Activated naive CD8-positive, alpha-beta T cell treated with anti-CD3 and anti-CD28 coated beads, Interleukin-2, amount 50 U/mL, for 24 hours (primary cell): ENCODE data around the gene LTBP1.

Experiments used
- ATAC-seq: fragments of 150-1000 bp; cut with Tn5 transposase; one replicate; pipeline ENCODE4 v1.10.0; 2021
- DNase-seq: peaks from one replicate; pipeline ENCODE4 v3.0.0; 2021
- H3K27ac Mint-ChIP-seq: one replicate; pipeline ENCODE4 v1.8.0; 2021; ENCODE audit warnings: mild to moderate bottlenecking, mixed read lengths
- H3K27me3 Mint-ChIP-seq: one replicate; pipeline ENCODE4 v1.8.0; 2021; ENCODE audit warnings: mixed read lengths
- H3K36me3 Mint-ChIP-seq: one replicate; pipeline ENCODE4 v1.8.0; 2021; ENCODE audit warnings: low read depth, mixed read lengths
- H3K4me1 Mint-ChIP-seq: one replicate; pipeline ENCODE4 v1.8.0; 2021; ENCODE audit warnings: mixed read lengths
- H3K4me3 Mint-ChIP-seq: one replicate; pipeline ENCODE4 v1.8.0; 2021; ENCODE audit warnings: mild to moderate bottlenecking, moderate library complexity, mixed read lengths
- H3K9me3 Mint-ChIP-seq: one replicate; pipeline ENCODE4 v1.8.0; 2021; ENCODE audit warnings: mixed read lengths

LTBP1 gene

DNA sequence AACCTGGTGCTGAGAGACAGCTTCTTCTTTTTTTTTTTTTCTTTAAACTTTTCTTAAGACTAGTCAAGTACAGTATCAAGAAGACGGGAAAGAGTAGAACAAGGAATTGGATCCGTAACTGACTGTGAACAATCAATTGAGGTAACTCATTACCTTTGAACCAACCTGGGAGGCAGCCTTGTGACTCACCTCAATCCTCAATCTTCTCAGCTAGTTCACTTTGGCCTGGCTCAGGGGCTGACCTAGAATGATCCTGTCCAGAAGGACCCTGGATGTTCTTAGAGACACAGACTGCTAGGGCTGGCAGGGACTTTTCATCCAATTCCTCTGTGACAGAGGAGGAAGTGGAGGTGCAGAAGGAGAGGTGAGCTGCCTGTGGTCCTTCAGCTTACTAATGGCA, 1.5 kb upstream of the LTBP1 start:
- H3K27ac Mint-ChIP-seq, result no peak overlapping the region
- no peaks in the 10 kb centered on the region for H3K36me3 Mint-ChIP-seq
- H3K27me3 Mint-ChIP-seq, result peaks cover 35% of the 10 kb centered on the region
- no peak for ATAC-seq
- no peaks in the 10 kb centered on the region for H3K9me3 Mint-ChIP-seq
- DNase-seq, result no peak
- peaks cover 4% of the 10 kb centered on the region for H3K4me1 Mint-ChIP-seq
- H3K4me3 Mint-ChIP-seq, result no peak overlapping the region

DNA sequence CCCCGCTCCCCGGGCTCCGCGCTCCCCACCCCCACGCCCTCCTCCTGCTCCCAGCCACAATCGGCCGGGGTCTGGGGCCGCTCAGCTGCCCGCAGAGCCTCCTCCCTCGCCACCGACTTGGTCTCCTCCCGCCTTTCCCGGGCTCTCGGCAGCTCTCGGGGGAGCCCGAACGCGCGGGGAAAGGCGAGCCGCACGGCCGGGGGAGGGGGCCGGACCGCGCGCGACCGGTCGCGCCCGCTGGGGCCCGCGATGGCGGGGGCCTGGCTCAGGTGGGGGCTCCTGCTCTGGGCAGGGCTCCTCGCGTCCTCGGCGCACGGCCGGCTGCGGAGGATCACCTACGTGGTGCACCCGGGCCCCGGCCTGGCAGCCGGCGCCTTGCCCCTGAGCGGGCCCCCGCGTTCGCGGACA, 327 bp downstream of the LTBP1 start:
- H3K9me3 Mint-ChIP-seq, result no peaks in the 10 kb centered on the region
- ATAC-seq (peak; percentile 11), DNase-seq (peak; percentile 4)
- peaks cover 39% of the 10 kb centered on the region for H3K27me3 Mint-ChIP-seq
- no peak overlapping the region for H3K4me3 Mint-ChIP-seq
- peaks cover 11% of the 10 kb centered on the region for H3K4me1 Mint-ChIP-seq
- no peaks in the 10 kb centered on the region for H3K36me3 Mint-ChIP-seq
- no peak overlapping the region for H3K27ac Mint-ChIP-seq

DNA sequence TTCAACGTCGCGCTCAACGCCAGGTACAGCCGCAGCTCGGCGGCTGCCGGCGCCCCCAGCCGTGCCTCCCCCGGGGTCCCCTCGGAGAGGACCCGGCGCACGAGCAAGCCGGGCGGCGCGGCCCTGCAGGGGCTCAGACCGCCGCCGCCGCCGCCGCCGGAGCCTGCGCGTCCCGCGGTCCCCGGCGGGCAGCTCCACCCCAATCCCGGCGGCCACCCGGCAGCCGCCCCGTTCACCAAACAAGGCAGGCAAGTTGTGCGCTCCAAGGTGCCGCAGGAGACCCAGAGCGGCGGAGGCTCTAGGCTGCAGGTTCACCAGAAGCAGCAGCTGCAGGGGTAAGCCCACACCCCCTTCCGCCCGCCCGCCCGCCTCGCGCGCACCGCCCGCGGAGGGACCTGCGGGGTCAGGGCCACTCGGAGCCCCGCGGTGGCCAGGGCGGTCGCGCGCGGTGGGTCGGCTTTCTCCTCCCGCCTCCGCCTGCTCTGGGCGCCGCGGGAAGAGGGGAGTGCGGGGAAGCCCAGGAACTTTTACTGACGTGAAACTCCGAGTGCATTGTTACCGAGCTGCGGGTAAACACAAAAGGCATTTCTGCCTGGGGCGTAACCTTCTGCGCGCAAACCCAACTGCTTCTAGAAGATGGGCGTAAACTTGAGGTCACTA, 861 bp downstream of the LTBP1 start:
- Mint-ChIP-seq H3K36me3 (no peaks in the 10 kb centered on the region), H3K27ac (no peak overlapping the region), H3K4me1 (peaks cover 11% of the 10 kb centered on the region), H3K27me3 (peaks cover 39% of the 10 kb centered on the region), H3K9me3 (no peaks in the 10 kb centered on the region), H3K4me3 (peak overlapping the region; percentile 55)
- ATAC-seq (peak; percentile 15), DNase-seq (peak; percentile 18)

DNA sequence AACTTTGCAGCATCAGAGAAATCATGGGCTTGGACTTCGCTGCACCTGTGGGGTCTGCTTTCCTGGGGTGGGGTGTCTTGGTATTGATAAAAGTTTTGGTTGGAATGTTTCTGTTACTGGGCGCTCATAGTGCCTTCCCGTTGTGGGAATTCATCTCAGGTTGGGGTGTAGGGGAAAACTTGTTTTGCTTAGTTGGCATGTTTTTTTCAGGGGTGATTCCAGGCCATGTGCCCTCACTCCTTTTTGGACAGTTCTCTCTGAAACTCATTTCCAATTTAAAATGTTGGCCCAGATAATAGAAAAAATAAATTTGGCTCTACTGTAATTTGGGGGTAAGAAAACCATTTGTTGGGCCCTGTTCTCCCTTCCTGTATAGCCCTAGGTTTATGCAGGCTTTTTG, 1.5 kb downstream of the LTBP1 start:
- Mint-ChIP-seq H3K9me3 (no peaks in the 10 kb centered on the region), H3K27ac (no peak overlapping the region), H3K36me3 (no peaks in the 10 kb centered on the region), H3K27me3 (peaks cover 37% of the 10 kb centered on the region), H3K4me1 (peaks cover 11% of the 10 kb centered on the region), H3K4me3 (peak overlapping the region; percentile 55)
- ATAC-seq (no peak), DNase-seq (no peak)

- H3K36me3 Mint-ChIP-seq, result no peaks in the 10 kb centered on the region
- peaks cover 37% of the 10 kb centered on the region for H3K27me3 Mint-ChIP-seq
- H3K27ac Mint-ChIP-seq, result no peak overlapping the region
- DNase-seq (no peak), ATAC-seq (no peak)
- H3K9me3 Mint-ChIP-seq, result no peaks in the 10 kb centered on the region
- peaks cover 11% of the 10 kb centered on the region for H3K4me1 Mint-ChIP-seq
- H3K4me3 Mint-ChIP-seq, result no peak overlapping the region
These were observed 2.5 kb downstream of the LTBP1 start for GRCh38 chr2:32949260-32949659.

- H3K27me3 Mint-ChIP-seq, result peaks cover 27% of the 10 kb centered on the region
- no peaks in the 10 kb centered on the region for H3K9me3 Mint-ChIP-seq
- no peak overlapping the region for H3K27ac Mint-ChIP-seq
- ATAC-seq (no peak), DNase-seq (no peak)
- no peak overlapping the region for H3K4me3 Mint-ChIP-seq
- H3K36me3 Mint-ChIP-seq, result no peaks in the 10 kb centered on the region
- H3K4me1 Mint-ChIP-seq, result peaks cover 10% of the 10 kb centered on the region
These were observed 4.9 kb downstream of the LTBP1 start for GRCh38 chr2:32951672-32952071.

- H3K27me3 Mint-ChIP-seq, result peaks cover 29% of the 10 kb centered on the region
- ATAC-seq, result no peak
- no peak overlapping the region for H3K27ac Mint-ChIP-seq
These were observed 6.2 kb downstream of the LTBP1 start for GRCh38 chr2:32952761-32953476.

DNA sequence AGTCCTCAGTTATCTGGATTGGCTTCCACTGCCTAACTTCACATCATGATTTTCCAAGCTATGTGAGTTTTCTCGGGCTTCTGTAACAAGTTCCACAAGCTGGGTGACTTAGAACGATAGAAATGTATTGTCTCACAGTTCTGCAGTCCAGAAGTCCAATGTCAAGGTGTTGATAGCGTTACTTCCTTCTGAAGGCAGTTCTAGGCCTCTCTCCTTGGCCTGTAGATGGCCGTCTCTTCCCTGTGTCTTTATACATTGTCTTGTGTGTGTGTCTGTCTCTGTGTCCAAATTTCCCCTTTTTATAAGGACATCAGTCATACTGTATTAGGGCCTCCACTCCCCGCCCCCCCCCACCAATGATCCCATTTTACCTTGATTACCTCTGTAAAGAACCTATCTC, 7.5 kb downstream of the LTBP1 start:
- ATAC-seq (no peak), DNase-seq (no peak)
- no peaks in the 10 kb centered on the region for H3K36me3 Mint-ChIP-seq
- peaks cover 17% of the 10 kb centered on the region for H3K27me3 Mint-ChIP-seq
- H3K9me3 Mint-ChIP-seq, result no peaks in the 10 kb centered on the region
- H3K27ac Mint-ChIP-seq, result no peak overlapping the region
- H3K4me1 Mint-ChIP-seq, result peaks cover 7% of the 10 kb centered on the region
- no peak overlapping the region for H3K4me3 Mint-ChIP-seq

More at GRCh38 chr2:32952761-32953476, 6.2 kb downstream of the LTBP1 start:
- no peak overlapping the region for H3K4me3 Mint-ChIP-seq
- H3K4me1 Mint-ChIP-seq, result peaks cover 10% of the 10 kb centered on the region
- no peaks in the 10 kb centered on the region for H3K36me3 Mint-ChIP-seq
- H3K9me3 Mint-ChIP-seq, result no peaks in the 10 kb centered on the region
- no peak for DNase-seq

DNA sequence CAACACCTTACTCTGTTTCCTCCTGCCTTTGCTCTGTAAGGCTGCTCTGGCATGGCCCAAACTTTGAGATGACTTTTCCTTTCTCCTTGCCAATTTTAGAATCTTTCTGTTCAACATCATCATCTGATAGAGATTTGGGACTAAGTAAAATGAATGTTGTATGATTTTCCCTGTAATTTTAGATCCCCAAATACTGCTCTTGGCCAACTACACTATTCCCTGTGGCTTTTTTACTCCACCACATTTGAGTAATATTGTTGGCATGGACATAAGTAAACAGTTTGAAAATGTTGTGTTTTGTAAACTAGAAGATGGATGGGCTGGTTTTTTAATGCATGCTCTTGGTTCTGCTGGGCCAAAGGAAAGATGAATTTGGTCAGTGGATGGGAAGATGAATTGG, 12.1 kb downstream of the LTBP1 start:
- no peak for DNase-seq
- H3K4me1 Mint-ChIP-seq, result no peaks in the 10 kb centered on the region
- H3K9me3 Mint-ChIP-seq, result no peaks in the 10 kb centered on the region
- no peak for ATAC-seq
- H3K27ac Mint-ChIP-seq, result no peak overlapping the region
- H3K36me3 Mint-ChIP-seq, result no peaks in the 10 kb centered on the region
- peaks cover 15% of the 10 kb centered on the region for H3K27me3 Mint-ChIP-seq
- no peak overlapping the region for H3K4me3 Mint-ChIP-seq

DNA sequence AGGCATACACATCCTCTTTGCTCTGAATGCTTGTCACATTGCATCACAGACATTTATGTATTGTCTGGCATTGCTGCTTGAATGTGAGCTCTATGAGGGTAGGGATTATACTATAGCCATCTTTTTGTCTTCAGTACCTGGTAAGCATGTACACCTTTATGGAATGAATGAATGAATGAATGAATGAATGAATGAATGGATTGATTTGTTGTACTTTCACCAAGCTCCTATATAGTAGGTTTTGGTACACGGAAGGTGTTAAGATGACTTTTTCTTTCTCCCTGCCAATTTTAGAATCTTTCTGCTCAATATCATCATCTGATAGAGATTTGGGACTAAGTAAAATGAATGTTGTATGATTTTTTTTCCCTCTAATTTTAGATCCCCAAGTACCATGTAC, 13.5 kb downstream of the LTBP1 start:
- ATAC-seq (no peak), DNase-seq (no peak)
- H3K27ac Mint-ChIP-seq, result no peak overlapping the region
- H3K4me1 Mint-ChIP-seq, result no peaks in the 10 kb centered on the region
- no peaks in the 10 kb centered on the region for H3K9me3 Mint-ChIP-seq
- no peaks in the 10 kb centered on the region for H3K36me3 Mint-ChIP-seq
- peaks cover 14% of the 10 kb centered on the region for H3K27me3 Mint-ChIP-seq
- H3K4me3 Mint-ChIP-seq, result no peak overlapping the region

DNA sequence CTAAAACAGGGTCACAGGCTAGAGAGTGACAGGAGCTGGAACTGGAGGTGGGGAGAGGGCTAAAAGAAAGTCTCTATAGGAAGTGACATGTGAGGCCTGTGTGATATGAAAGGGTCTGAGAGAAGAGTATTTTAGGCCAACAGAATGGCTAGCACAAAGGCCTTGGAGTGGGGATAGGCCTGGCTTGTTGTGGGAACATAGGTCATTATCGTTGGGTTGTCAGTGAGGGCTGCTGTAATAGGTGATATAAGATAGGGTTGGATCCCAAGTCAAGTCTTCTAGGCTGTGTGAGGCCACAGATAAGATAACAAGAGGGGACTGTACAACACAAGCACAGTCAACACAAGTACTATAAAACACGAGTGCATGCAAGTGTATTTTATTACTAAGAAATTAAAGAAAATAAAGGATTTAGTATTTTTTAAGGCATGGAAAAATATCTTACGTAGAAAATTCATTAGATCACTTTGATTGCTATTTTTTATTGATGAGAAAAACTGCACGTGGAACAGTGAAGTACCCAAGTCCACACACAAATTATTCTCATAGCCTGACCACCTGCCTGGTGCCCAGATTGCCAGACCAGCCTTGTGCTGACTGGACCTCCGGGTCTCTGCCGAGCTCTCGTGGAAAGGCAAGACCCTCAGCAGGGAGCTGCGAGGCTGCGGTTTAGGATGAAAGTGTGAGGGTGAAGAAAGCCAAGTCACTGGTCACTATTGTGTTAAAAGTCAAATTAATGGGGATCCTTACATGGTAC, 14.1 kb downstream of the LTBP1 start:
- Mint-ChIP-seq H3K27me3 (peaks cover 14% of the 10 kb centered on the region), H3K9me3 (no peaks in the 10 kb centered on the region), H3K36me3 (no peaks in the 10 kb centered on the region), H3K27ac (no peak overlapping the region), H3K4me1 (no peaks in the 10 kb centered on the region), H3K4me3 (no peak overlapping the region)
- DNase-seq (no peak), ATAC-seq (no peak)

- Mint-ChIP-seq H3K27me3 (peaks cover 13% of the 10 kb centered on the region), H3K4me1 (no peaks in the 10 kb centered on the region), H3K4me3 (no peak overlapping the region), H3K9me3 (no peaks in the 10 kb centered on the region), H3K36me3 (no peaks in the 10 kb centered on the region), H3K27ac (no peak overlapping the region)
- DNase-seq, result no peak
- no peak for ATAC-seq
These were observed 15.9 kb downstream of the LTBP1 start for GRCh38 chr2:32962690-32963089.

- H3K4me3 Mint-ChIP-seq, result no peak overlapping the region
- H3K4me1 Mint-ChIP-seq, result no peaks in the 10 kb centered on the region
- DNase-seq (no peak), ATAC-seq (no peak)
- H3K27ac Mint-ChIP-seq, result no peak overlapping the region
- peaks cover 11% of the 10 kb centered on the region for H3K27me3 Mint-ChIP-seq
- H3K36me3 Mint-ChIP-seq, result no peaks in the 10 kb centered on the region
- no peaks in the 10 kb centered on the region for H3K9me3 Mint-ChIP-seq
These were observed 17.2 kb downstream of the LTBP1 start for GRCh38 chr2:32963941-32964340.

DNA sequence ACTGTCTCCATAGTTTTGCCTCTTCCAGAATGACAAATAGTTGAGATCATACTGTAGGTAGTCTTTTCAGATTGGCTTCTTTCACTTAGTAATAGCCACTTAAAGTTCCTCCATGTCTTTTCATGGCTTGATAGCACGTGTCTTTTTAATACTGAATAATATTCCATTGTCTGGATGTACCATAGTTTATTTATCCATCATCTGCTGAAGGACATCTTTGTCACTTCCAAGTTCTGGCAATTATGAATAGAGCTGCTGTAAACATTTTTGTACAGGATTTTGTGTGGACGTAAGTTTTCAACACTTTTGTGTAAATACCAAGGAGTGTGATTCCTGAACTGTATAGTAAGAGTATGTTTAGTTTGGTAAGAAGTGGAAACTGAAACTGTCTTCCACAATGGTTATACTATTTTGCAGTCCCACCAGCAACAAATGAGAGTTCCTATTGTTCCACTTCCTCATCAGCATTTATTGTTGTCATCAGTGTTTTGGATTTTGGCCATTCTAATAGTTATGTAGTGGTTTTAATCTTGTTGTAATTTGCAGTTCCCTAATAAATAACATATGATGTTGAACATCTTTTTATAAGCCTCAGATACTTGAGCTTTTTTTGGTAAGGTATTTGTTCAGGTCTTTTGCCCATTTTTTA, 18.9 kb downstream of the LTBP1 start:
- H3K4me3 Mint-ChIP-seq, result no peak overlapping the region
- no peaks in the 10 kb centered on the region for H3K4me1 Mint-ChIP-seq
- H3K9me3 Mint-ChIP-seq, result no peaks in the 10 kb centered on the region
- ATAC-seq (no peak), DNase-seq (no peak)
- H3K27ac Mint-ChIP-seq, result no peak overlapping the region
- H3K27me3 Mint-ChIP-seq, result peaks cover 10% of the 10 kb centered on the region
- H3K36me3 Mint-ChIP-seq, result no peaks in the 10 kb centered on the region
